ENCODE data around the gene MGMT.

The MGMT gene

DNA sequence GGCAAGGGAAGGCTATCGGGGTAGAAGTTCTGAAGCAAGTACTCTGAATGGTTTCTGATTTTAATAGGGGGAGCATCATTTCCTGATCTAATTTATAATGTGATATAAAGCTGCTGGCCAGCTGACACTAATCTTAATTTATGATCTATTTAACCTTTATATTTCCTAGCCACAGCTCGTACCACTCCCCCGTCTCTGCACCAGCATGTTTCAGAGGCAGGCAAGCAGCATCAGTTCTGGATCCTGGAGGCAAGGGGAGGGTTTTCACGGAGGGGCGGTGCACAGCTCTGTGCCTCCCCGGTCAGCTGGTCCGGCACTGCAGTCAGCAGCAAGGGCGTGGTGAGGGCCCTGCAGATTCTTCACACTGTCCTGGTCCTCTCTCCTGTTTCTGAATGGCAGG lies 30.0 kb downstream of the MGMT start:
- DNase-seq = no peak

DNA sequence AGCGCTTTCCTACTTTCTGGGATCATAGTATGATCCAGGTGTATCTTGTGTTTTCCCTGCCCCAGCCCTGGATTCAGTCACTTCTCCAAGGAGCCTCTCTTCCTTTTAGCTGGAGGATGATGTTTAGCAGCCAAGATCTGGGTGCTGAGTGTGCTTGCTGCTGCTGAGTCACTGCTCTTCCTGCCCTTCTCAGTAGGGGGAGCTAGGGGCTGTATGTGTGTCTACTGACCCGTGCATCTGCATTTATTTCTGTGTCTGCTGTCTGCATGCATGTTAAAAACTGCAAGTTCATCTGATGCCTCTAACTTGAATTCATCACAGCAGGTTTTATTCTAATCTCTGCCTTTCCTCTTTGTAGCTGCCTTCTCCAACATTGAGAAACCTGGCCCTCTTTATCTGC lies 31.6 kb downstream of the MGMT start:
- DNase-seq = no peak

DNA sequence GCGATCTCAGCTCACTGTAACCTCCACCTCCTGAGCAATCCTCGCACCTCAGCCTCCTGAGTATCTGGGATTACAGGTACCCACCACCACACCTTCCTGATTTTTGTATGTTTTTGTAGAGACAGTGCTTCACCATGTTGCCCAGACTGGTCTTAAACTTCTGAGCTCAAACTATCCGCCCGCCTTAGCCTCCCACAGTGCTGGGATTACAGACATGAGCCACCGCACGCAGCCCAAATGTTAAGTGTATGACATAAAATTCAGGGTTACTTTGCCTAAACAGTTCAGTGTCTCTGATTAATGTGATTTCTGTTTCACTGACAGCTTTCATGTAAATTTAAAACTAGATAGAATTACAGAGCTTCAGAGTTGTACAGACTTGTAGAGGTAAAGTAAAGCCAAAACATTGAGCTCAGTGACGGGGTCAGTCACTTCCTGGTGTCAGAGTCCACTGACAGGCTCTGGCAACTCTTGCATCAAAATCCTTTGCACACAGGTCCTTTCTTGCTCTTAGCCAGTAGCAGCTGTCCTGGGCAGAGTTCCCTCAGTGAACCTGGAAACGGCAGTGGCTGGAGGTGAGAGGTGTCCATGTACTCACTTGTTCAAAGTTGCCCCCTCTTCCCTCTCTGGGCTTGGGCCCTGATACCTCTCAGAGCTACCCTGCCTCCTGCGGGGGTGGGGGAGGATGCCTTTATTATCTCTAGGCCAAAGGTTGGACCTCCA lies 33.7 kb downstream of the MGMT start:
- DNase-seq = no peak

DNA sequence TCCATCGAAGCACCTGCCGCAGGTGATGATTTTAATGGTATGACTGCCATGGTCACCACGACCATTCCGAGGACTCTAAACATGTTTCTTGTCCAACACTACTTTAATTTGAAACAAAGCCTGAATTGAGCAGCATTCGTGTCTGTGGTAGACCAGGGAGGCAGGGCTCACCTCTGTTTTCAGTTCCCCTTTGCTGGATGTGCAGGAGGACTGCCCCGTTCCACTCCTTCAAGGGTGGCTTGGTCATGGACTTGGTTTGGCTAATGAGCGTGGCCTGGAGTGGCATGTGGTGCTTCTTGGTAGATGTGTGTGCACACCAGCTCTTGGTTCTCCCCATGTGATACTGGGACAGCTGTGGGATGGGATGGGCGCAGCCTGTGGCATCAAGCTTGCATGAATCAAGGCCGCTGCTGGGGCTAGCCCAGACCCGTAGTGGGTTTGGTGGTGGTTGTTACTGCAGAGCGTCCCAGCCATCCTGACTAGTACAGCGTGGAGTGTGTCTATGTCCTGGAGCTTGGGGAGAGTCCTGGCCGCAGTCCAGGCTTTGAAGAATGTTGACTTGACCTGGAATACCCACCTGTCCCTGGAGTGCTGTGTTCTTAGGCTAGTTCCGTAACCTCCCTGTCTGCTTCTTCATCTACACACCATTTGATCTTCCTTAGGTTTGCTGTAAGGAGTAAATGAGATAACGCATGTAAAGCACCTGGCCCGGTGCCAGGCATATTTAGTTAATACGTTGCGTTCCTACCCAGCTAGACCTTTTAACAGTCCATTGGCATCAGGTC lies 34.8 kb downstream of the MGMT start:
- no peak for DNase-seq

DNA sequence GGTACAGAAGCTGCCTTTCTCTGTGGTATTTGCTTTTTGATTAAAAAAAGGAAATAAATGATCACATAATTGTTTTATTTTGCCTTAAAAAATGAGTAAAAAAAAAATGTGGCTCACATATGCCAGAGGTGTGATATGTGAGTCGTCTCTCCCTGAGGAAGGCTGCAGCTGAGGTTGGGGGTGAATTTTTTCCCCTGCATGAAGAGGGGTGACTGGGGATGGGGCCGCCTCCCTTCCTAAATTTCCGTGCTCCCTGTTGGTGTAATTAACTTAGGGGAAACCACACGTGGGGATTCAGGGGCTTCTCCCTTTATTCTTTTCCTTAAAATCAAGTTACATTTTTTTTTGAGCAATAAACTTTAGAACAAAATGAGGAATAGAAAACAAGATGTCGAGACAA lies 35.4 kb downstream of the MGMT start:
- no peak for DNase-seq

DNA sequence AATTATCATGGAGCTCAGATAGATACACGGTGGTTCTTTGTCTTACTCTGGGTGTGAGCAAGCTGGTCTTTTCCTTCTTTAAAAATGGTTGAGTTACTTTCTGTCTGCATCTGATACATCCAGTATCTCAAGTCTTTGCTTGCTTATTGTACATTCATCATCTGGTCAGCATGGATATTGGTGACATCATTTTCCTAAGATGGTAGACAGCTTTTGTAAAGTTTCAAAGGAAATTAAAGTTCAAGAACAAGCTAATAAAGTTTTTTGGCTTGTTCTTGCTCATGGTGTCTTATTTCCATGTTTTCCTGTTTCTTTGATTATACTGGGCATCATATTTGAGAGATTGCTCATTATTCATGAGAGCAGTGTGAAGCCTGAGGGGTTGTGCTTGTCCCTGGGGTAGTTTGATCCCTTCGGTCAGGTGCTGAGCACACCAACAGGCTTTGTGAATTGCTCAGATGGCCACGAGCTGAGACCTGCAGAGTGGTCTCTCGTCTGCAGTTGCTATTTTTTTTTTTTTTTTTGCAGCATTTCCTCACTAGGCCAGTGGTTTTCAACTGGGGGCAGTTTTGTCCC lies 38.5 kb downstream of the MGMT start:
- no peak for DNase-seq

DNA sequence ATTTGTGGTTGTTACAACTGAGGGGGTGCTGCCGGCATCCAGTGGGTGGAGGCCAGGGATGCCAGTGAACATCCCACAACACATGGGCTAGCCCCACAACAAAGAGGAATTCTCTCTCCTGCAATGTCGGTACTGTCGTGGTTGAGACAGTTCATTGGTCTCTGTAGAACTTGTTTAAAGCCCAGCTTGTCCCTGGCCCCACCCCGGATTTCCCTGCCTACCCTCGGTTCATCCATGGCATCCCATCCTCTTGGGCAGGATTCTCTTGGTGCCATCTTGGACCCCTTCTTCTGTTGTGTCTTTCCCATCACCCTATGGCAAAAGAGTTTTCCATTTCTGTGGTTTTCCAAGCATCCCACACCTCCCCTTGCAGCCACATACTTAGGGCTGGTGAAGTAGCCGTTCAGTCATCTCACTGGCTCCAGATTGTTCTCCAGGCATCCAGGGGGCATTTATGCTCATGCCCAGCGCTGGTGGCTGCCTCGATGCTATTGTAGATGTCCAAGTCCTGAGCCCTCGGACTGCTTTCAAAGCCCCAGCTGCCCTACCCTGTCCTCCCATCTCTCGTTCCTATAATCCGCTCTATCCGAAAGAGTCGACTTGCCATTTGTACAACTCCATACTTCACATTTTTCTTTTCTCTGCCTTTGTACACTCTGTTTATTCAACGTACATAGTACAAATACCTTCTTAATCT lies 39.2 kb downstream of the MGMT start:
- DNase-seq = no peak

DNA sequence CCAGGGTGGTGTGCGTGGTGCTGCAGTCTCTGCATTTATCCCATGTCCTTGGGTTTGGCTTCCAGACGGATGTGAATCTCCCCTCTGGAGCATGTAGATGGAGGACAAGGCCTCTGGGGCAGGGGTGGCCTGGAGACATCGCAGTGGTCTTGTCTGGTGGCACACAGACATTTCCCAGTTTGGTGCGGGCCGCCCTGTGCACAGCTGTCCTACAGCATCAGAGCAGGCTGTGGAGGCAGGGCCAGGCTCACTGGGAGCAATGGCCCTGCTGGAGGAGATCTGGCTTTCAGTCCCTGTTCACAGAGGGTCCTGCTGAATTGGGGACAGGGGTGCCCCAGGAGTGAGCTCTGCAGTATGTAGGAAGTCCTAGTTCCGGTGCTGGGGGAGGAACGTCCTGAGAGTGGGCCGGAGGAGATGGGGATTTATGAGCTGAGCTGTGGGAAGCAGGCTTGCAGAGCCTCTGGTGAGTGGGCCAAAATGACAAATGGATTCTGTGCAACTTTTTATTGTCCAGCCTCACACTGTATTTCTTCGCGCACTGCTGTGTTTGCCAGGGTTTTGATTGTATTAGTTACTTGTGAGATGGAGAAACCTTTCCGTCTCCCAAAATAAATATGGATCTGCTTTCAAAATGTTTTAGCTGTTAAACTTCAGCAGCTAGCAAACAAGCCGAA lies 40.3 kb downstream of the MGMT start:
- no peak for DNase-seq

DNA sequence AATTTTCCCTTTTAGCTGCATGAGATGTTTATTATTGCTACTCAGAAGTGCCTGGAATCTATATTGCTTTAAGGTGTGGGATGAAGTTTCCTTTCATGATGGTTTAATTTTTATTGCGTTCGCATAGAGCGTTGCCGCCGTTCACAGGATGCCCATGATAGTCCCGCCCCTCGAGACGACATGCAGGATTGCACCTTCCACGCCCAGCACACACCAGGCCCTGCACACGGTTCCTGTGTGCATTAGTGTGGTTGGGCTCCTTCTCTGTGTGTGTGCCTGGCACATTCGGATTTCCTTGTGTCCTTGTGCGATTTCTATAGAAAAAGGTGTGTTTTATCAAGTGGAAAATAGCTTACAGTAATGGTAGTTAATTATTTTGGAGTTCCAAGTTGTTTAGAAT lies 42.1 kb downstream of the MGMT start:
- no peak for DNase-seq

DNA sequence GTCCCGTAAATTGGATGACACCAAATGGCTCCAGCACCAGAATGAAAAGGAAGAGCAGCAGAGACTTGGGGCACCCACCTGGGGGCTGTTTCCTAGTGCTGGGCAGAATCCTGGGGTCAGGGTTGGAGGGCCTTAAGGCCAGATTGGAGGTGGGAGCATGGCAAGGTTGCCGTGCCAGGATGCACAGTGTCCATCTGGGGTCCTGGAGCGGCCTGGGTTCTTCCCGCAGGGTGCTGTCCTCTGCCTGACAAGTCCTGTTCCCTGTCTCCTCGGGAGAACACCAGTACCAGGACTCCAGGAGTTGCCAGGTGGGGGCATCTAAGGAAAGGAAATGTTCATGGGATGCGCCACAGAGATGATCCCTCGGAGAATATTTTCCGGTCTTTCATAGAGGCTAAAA lies 42.8 kb downstream of the MGMT start:
- no peak for DNase-seq

DNA sequence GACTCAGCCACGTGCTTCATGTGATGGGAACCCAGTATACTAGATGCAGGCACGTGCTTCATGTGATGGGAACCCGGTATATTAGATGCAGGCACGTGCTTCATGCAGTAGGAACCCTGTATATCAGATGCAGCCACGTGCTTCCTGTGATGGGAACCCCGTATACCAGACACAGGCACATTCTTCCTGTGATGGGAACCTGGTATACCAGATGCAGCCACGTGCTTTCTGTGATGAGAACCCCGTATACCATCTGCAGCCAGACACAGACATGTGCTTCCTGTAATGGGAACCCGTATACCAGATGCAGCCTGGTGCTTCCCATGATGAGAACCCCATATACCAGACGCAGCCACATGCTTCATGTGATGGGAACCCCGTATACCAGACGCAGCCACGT lies 44.0 kb downstream of the MGMT start:
- DNase-seq = no peak

DNA sequence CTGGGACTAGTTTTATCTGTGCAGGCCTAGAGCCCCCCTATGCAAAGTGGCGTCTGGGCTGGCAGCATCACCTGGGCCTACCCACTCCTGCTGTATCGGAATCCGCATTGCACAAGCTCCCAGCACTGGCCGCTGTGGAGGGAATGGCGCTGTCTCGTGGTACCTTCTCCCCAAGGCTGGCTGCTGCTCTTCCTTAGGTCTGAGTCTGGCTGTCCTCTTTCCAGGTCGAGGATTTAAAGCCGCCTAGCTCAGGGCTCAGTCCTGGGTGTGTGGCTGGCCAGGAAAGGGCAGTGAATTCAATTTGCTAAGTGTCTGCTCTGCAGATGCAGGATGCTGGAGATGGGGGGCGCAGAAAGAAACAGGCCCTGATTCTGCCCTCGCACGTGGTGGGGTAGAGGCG lies 44.7 kb downstream of the MGMT start:
- no peak for DNase-seq

DNA sequence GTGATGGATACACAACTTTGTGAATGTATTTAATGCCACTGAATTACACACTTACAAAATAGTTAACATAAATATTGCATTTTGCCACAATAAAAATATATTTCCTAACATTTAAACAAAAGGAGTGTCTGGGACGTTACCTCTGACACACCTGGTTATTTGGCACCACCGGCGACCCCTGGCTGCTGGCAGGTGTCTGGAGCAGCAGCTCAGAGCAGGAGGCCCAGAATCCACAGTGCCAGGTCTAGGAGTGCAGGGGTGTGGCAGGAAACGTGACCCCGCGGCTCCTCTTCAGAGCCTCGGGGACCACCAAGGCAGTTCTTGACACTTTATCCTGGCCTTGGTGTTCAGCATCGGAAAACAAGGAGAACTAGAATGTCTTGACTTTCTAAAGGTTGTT lies 46.3 kb downstream of the MGMT start:
- DNase-seq = no peak

DNA sequence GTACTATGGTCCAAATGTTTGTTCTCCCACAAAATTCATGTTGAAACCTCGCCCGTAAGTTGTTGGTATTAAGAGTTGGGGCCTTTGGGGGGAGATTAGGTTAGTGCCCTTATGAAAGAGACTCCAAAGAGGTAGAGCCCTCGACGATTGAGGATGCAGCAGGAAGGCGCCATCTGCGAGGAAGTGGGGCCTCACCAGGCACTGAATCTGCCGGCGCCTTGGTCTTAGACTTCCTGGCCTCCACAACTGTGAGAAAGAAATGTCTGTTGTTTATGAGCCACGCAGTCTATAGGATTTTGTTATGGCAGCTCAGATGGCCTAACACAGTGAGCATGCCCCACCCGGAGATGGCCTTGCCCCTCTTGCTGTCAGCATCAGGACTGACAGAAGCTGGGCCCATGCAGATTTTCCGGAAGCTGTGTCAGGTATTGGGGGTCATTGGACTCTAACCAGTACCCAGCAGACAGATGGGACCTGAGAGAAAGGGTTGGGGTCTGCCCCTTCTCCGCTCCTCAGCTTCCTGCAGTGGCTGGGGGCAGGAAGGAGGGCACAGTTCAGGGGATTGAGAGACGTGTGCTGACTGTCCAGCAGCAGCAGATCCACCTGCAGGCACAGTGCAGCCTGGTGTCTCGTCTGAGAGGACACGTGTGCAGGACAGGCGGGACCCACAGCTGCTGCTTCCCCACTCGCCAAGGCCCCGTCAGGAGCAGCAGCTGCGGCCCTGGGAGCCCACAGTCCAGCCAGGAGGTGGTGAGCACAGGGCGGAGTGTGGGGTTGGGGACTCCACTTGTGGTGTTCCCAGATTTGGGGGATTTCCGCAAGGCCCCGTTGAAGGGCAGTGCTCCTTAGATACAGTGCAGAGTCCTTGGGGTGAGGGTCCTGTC lies 47.8 kb downstream of the MGMT start:
- no peak for DNase-seq

DNA sequence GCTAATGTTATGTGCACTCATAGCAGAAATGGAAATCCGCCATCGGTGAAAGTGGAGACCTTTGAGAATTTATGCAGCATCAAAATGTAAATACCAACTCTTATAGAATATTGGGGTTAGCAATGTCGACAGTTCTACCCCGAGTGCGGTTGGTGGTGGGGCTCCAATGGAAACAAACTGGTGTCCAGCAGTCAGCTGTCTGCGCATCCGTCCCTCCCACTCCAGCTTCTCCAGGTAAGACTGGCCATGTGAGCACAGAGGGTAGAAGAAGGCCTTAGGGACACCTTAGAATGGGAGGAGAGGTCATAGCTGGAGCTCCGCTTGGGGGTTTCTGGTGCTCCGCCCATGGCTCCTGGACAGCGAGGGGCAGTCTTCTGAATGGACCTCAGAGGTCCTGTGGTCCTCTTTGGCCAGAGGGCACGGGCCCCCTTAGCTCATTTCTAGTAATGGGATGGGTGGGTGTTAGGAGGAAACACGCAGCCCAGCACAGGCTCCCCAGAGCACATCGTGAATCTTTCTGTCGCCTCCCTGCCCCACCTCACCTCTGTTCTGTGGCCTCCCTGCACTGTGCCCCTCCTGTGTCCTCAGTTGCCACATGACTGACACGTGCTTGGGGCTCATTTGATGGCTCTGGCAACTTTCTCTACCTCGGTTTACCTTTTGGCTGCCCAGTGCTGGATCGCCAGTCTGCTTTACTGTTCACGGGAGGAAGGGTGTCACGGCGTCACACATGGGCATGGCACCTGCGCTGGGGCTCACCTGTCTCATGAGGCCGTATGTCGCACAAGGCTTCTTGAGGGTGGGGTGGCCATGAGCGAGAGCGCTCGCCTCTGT lies 50.0 kb downstream of the MGMT start:
- no peak for DNase-seq

DNA sequence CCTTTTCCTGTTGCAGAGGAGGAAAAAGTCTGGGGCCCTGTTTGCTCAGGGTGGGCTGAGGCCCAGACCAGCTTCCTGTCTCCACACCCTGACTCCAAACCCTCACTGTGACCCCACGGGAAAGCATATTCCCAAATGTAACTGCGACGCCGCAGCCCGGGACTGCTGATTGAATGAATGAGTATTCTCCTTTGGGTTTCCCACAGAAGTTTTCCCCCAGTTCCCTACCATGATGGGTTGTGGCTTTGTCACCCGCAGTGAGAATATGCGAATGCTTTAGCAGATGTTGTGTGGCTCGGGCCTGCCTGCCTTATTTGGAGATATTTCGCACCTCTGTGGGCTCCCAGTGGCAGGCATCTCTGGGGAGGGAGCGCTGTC lies 50.6 kb downstream of the MGMT start:
- no peak for DNase-seq

DNA sequence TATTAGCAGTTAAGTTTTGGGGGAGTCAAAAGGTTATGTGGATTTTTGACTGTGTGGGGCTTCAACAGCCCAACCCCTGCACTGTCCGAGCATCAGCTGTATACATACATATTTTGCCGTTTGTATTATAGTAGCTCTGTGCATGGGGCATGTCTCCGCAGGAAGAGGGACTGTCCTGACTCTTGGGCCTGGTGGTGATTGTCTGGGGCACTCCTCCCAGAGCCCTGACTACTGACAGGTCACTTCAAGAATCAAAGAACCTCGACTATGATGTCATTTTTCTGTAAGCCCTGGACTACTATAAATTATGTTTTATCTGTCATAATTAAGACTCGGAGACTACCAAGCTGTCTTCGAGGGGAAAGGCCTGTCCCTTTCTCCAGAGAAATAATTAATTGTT lies 51.8 kb downstream of the MGMT start:
- no peak for DNase-seq

DNA sequence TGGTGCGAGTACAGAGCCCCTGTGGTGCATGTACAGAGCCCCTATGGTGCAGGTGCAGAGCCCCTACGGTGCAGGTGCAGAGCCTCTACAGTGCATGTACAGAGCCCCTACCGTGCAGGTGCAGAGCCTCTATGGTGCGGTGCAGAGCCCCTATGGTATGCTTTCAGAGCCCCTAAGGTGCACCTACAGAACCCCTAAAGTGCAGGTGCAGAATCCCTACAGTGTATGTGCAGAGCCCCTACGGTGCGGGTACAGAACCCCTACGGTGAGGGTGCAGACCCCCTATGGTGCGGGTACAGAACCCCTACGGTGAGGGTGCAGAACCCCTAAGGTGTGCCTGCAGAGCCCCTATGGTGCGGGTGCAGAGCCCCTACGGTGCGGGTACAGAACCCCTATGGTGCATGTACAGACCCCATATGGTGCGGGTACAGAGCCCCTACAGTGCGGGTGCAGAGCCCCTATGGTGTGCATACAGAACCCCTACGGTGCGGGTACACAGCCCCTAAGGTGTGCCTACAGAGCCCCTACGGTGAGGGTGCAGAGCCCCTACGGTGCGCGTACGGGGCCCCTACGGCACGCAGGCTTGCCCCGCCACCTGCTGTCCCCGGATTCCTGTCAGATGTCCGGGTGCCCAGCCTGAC lies 53.5 kb downstream of the MGMT start:
- DNase-seq = no peak

DNA sequence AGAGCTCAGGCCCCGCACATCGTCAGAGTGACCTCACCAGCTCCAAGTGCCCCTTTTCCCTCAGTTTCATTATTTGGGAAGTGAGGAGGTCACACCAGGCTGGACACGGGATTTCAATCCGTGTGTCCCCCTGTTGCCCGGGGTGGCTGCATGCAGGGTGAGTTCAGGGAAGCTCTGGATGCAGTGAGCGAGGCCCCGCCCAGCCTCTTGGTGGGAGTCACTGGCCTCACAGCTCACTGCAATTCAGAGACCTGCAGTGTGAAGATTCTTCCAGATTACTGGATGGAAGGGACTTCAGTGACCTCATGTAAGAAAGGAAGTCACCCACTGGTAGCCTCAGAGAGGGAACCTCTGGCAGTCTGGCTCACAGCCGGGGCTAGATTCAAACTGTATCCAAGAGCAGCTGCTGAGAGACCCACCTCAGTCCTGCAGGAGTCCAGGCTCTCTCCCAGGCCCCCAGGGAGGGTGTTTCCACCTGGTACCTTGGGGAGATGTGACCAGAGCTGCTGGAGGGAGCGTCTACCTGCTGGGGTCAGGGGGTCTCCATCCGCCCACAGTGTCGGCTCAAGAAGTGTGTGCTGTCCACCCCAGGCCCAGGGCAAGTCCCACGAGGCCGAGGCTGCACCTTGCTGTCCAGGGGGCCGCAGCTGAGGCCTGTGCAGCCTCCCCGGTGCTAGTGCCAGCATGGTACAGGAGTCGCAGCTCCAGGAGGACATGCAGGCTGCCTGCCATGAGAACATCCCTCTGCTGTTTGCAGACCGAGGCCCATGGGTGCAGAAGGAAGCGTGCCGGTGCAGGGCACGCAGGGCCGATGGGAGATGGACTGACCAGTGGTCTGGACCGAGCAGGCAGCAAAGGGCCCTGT lies 54.4 kb downstream of the MGMT start:
- no peak for DNase-seq
